Mucosa of rectum (tissue), 2 donors: ENCODE data around the gene FAHD2A.

Experiments used
- H3K27ac ChIP-seq, 2 donors: one replicate each; pipeline ENCODE4 v1.7.0; 2013; ENCODE audit warnings: inconsistent platforms in 2 of 2, low read depth in 2 of 2, low read length in 2 of 2
- H3K27me3 ChIP-seq, 2 donors: one replicate each; pipeline ENCODE4 v1.7.0; 2013; ENCODE audit warnings: low read length in 2 of 2; ENCODE audit not compliant: control insufficient read depth in 2 of 2, insufficient read depth in 2 of 2
- H3K36me3 ChIP-seq, 2 donors: one replicate each; pipeline ENCODE4 v1.7.0; 2013; ENCODE audit warnings: low read length in 2 of 2; ENCODE audit not compliant: control insufficient read depth in 2 of 2, insufficient read depth in 2 of 2
- H3K4me1 ChIP-seq, 2 donors: one replicate each; pipeline ENCODE4 v1.7.0; 2013; ENCODE audit warnings: low read length in 2 of 2, mild to moderate bottlenecking in 1 of 2; ENCODE audit not compliant: control insufficient read depth in 2 of 2, insufficient read depth in 2 of 2
- H3K4me3 ChIP-seq, 2 donors: one replicate each; pipeline ENCODE4 v1.7.0; 2013; ENCODE audit warnings: low read length in 2 of 2
- H3K9ac ChIP-seq, 2 donors: one replicate each; pipeline ENCODE4 v1.7.0; 2013; ENCODE audit warnings: low read length in 2 of 2, low read depth in 1 of 2, mild to moderate bottlenecking in 1 of 2
- H3K9me3 ChIP-seq, 2 donors: one replicate each; pipeline ENCODE4 v1.7.0; 2013; ENCODE audit warnings: low read length in 2 of 2; ENCODE audit not compliant: control insufficient read depth in 2 of 2
- donor health status: healthy.
- donor health status: Normal muscosa, but diverticular disease.

FAHD2A gene

DNA sequence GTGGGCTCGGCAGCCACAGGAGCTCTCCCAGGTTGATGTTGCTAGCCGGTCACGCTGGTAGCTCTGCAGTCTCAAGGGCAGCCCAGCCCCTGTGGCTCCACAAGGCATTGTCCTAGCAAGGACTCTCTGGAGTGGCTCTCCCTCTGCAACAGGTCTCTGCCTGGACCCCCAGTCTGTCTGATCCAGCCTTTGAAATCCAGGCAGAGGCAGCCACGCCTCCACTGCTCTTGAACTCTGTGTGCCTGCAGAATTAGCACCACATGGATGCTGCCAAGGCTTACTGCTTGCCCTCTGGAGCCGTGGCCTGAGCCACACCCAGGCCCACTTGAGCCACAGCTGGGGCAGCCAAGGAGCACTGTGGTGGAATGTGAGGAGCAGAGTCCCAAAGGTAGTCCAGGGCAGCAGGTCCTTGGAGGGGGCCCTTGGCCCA lies 43.0 kb upstream of the FAHD2A start:
- Histone ChIP-seq H3K36me3 (no peaks in the 10 kb centered on the region), H3K4me3 (no peak overlapping the region), H3K27ac (no peak overlapping the region), H3K4me1 (no peaks in the 10 kb centered on the region), H3K27me3 (no peaks in the 10 kb centered on the region), H3K9ac (no peak overlapping the region), H3K9me3 (no peaks in the 10 kb centered on the region)

GRCh38 chr2:95361216-95361980 lies 41.1 kb upstream of the FAHD2A start:
- H3K4me1 ChIP-seq: no peaks in the 10 kb centered on the region
- no peak overlapping the region for H3K4me3 ChIP-seq
- no peak overlapping the region for H3K27ac ChIP-seq
- H3K9me3 ChIP-seq: no peaks in the 10 kb centered on the region
- no peaks in the 10 kb centered on the region for H3K36me3 ChIP-seq
- no peaks in the 10 kb centered on the region for H3K27me3 ChIP-seq
- no peak overlapping the region for H3K9ac ChIP-seq

DNA sequence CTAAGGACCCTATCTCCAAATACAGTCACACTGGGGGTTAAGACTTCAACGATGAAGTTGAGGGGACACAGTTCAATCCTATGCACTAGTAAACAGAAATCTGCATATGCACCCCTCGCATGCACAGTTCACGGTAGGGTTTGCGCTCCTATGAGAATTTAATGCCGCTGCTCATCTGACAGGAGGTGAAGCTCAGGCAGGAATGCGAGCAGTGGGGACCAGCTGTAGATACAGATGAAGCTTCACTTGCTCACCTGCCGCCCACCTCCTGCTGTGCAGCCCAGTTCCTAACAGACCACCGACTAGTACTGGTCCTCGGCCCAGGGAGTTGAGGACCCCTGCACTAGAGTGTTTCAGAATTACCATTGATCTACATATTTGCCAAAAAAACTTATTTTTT lies 40.0 kb upstream of the FAHD2A start:
- H3K27me3 ChIP-seq: no peaks in the 10 kb centered on the region
- no peaks in the 10 kb centered on the region for H3K36me3 ChIP-seq
- no peak overlapping the region for H3K4me3 ChIP-seq
- H3K27ac ChIP-seq: no peak overlapping the region
- no peak overlapping the region for H3K9ac ChIP-seq
- no peaks in the 10 kb centered on the region for H3K9me3 ChIP-seq
- no peaks in the 10 kb centered on the region for H3K4me1 ChIP-seq

DNA sequence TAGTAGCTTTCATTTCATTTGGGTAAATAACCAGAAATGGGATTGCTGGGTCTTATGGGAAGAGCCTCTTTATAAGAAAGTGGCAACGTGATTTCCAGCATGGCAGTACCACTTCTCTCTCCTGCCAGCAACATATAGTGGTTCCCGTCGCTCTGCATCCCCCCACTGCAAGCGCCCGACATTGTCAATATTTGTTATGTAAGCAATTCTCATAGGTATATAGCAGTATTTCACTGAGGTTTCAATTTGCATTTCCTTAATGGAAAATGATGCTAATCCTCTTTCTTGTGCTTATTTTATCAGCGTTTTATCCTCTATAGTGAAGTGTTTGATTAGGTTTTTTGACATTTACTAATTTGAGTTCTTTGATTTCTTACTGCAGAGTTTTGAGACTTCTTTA lies 36.0 kb upstream of the FAHD2A start:
- Histone ChIP-seq H3K9me3 (no peaks in the 10 kb centered on the region), H3K9ac (no peak overlapping the region), H3K27me3 (no peaks in the 10 kb centered on the region), H3K36me3 (no peaks in the 10 kb centered on the region), H3K4me1 (no peaks in the 10 kb centered on the region), H3K27ac (no peak overlapping the region), H3K4me3 (no peak overlapping the region)

DNA sequence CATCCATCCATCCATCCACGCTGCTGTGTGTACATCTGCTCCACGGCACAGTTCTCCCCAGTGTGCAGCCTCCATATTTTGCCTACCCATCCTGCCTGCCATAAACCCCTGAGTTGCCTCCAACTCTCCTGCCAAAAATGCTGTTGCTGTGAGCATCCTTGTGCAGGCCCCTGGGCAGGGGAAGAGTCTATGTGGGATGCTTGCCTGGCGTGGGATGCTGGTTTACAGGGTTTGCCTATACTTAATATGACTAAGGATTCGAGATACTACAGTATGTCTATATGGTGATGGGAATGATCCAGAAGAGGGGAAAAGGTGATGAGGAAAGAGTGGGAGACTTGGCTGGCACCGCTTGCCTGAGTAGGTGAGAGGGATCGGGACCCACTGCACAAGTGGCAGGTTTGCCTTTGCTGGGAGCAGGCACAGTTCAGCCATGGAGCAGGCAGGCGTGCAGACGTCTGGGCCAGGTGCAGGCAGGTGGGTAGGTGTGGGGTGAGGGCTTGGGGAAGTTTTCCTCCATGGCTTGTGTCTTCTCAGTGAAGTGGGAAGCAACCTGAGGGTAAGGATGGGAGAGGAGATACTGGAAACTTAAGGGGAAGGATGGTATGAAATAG lies 30.2 kb upstream of the FAHD2A start:
- Histone ChIP-seq H3K27ac (no peak overlapping the region), H3K4me1 (no peaks in the 10 kb centered on the region), H3K36me3 (no peaks in the 10 kb centered on the region)

DNA sequence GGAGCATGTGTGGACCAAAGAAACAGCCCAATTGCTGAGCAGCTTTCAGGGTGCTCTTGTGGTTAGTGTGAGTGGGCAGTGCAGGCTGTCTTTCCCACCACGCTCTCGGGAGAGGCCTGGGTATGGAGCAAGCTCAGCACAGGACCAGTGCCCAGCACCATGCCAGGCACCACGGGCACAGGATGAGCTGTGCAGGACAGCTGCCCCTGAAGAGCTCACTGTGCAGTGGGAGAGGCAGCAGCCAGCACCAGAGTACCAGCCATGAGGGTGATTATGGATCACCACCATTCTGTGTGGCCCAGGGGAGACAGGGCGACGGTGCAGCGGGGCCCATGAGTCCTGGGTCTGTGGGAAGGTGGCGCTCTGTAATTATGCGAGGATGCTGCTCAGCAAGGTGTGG lies 29.7 kb upstream of the FAHD2A start:
- H3K4me1 ChIP-seq: no peaks in the 10 kb centered on the region
- no peak overlapping the region for H3K9ac ChIP-seq
- H3K27ac ChIP-seq: no peak overlapping the region
- H3K4me3 ChIP-seq: no peak overlapping the region
- no peaks in the 10 kb centered on the region for H3K27me3 ChIP-seq
- no peaks in the 10 kb centered on the region for H3K36me3 ChIP-seq
- no peaks in the 10 kb centered on the region for H3K9me3 ChIP-seq

More for the DNA sequence above, 30.2 kb upstream of the FAHD2A start:
- Histone ChIP-seq H3K27me3 (no peaks in the 10 kb centered on the region), H3K9ac (no peak overlapping the region), H3K9me3 (no peaks in the 10 kb centered on the region), H3K4me3 (no peak overlapping the region)

- no peak overlapping the region for H3K9ac ChIP-seq
- no peaks in the 10 kb centered on the region for H3K36me3 ChIP-seq
- no peaks in the 10 kb centered on the region for H3K4me1 ChIP-seq
- H3K9me3 ChIP-seq: no peaks in the 10 kb centered on the region
- no peak overlapping the region for H3K27ac ChIP-seq
- no peak overlapping the region for H3K4me3 ChIP-seq
- H3K27me3 ChIP-seq: no peaks in the 10 kb centered on the region
Measured at GRCh38 chr2:95374029-95374428, 28.5 kb upstream of the FAHD2A start.

DNA sequence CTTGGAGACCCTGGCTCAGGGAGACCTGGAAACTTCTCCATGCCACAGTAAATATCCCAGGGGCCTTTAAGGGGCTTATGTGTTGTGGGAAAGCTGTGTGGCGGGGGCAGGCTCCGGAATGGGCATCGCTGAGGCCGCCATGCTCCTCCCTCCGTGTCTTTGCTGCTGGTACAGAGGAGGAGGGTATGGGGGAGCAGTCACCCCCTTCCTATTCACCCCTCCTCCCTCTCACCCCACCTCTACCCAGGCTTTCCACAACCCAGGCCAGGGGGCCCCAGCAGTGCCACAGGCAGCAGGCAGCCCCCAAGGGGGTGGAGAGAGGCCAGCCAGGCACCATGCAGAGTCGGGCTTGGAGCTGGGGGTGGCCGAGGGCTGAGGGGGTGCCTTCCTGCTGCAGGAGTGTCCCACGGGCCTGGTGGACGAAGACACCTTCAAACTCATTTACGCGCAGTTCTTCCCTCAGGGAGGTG lies 28.0 kb upstream of the FAHD2A start:
- no peak overlapping the region for H3K4me3 ChIP-seq
- no peaks in the 10 kb centered on the region for H3K9me3 ChIP-seq
- no peak overlapping the region for H3K9ac ChIP-seq
- H3K4me1 ChIP-seq: no peaks in the 10 kb centered on the region
- H3K27me3 ChIP-seq: no peaks in the 10 kb centered on the region
- H3K36me3 ChIP-seq: no peaks in the 10 kb centered on the region
- H3K27ac ChIP-seq: no peak overlapping the region

GRCh38 chr2:95374921-95375471 lies 27.5 kb upstream of the FAHD2A start:
- H3K4me3 ChIP-seq: no peak overlapping the region
- no peaks in the 10 kb centered on the region for H3K27me3 ChIP-seq
- no peaks in the 10 kb centered on the region for H3K36me3 ChIP-seq
- no peaks in the 10 kb centered on the region for H3K9me3 ChIP-seq
- H3K4me1 ChIP-seq: no peaks in the 10 kb centered on the region
- H3K9ac ChIP-seq: no peak overlapping the region
- no peak overlapping the region for H3K27ac ChIP-seq

DNA sequence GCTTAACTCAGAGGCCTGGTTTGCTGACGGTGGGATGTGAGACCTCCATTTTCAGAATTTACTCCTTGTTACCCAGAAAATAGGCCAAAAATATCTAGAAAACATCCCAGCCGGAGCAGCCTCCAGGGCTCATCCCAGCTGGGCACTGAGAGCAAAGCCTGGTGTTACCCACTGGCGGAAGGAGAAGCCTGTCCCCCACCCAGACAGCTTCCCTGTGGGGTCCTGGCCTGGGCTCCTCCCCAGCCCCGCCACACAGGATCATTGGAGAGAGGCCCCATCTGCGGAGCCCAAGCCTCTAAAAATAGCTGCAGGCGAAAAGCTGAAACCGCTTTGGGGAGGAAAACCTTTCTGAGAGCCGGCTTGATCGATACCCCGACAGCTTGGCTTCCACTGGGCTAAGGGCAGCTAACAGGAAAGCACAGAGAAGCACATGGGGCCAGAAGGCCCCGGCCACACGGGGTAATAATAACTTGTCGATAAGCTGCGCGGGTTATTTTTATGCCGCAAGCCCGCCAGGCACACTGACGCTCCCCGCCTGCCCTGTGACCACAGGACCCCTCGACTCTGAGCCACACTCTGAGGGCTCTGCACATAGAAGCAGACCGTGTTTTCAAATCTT lies 26.9 kb upstream of the FAHD2A start:
- H3K27me3 ChIP-seq: no peaks in the 10 kb centered on the region
- no peaks in the 10 kb centered on the region for H3K36me3 ChIP-seq
- H3K27ac ChIP-seq: no peak overlapping the region
- no peaks in the 10 kb centered on the region for H3K4me1 ChIP-seq
- no peaks in the 10 kb centered on the region for H3K9me3 ChIP-seq
- H3K4me3 ChIP-seq: no peak overlapping the region
- H3K9ac ChIP-seq: no peak overlapping the region
